Ishikawa (cell line): Measurements from ENCODE around the gene HMGN4.

Experiments used
- CEBPB ChIP-seq: IDR thresholded peaks from 2 replicates; pipeline ENCODE4 v1.6.1; 2012
- CREB1 ChIP-seq: IDR thresholded peaks from 2 replicates; pipeline ENCODE4 v1.6.1; 2012; ENCODE audit warnings: low read depth
- EGR1 ChIP-seq: IDR thresholded peaks from 2 replicates; pipeline ENCODE4 v1.6.1; 2012
- EP300 ChIP-seq: IDR thresholded peaks from 2 replicates; pipeline ENCODE4 v1.6.1; 2012; ENCODE audit warnings: borderline replicate concordance
- FOXM1 ChIP-seq: IDR thresholded peaks from 2 replicates; pipeline ENCODE4 v1.6.1; 2012; ENCODE audit warnings: low read depth, borderline replicate concordance
- NFIC ChIP-seq: IDR thresholded peaks from 2 replicates; pipeline ENCODE4 v1.6.1; 2012
- RAD21 ChIP-seq: IDR thresholded peaks from 2 replicates; pipeline ENCODE4 v1.6.1; 2012; ENCODE audit warnings: low read depth
- TAF1 ChIP-seq: IDR thresholded peaks from 2 replicates; pipeline ENCODE4 v1.6.1; 2012; ENCODE audit warnings: low read depth, mild to moderate bottlenecking
- TCF12 ChIP-seq: IDR thresholded peaks from 2 replicates; pipeline ENCODE4 v1.6.1; 2012; ENCODE audit warnings: low read depth
- TEAD4 ChIP-seq: IDR thresholded peaks from 2 replicates; pipeline ENCODE4 v1.6.1; 2012
- YY1 ChIP-seq: IDR thresholded peaks from 2 replicates; pipeline ENCODE4 v1.6.1; 2012; ENCODE audit warnings: low read depth
- ZBTB7A ChIP-seq: IDR thresholded peaks from 2 replicates; pipeline ENCODE4 v1.6.1; 2012; ENCODE audit warnings: low read depth
- TF ChIP-seq, protein P1 (sequence below): IDR thresholded peaks from 2 replicates; pipeline ENCODE4 v1.6.1; 2012; ENCODE audit warnings: low read depth, mild to moderate bottlenecking
- TF ChIP-seq, protein P2 (sequence below): IDR thresholded peaks from 2 replicates; pipeline ENCODE4 v1.6.1; 2012
- TF ChIP-seq, protein P3 (sequence below): IDR thresholded peaks from 2 replicates; pipeline ENCODE4 v1.6.1; 2012

The HMGN4 gene

DNA sequence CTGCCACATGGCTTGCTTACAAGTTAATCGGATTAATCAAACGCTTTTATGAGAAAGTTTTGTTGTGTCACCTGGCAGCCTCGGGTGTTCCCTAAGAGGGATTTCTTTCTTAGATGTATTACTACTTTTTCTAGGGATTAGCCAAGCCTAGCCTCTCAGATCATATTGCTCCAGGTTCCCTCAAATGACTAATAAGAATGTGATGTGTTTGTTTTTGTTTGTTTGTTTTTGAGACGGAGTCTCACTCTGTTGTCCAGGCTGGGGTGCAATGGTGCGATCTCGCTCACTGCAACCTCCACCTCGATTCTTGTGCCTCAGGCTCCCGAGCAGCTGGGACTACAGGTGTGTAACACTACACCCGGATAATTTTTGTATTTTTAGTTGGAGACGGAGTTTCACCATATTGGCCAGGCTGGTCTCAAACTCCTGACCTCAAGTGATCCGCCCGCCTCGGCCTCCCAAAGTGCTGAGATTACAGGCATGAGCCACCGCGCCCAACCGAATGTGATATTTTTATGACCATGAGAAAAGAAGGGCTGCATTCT is 977 bp downstream of the HMGN4 start:
- no peak for TF ChIP-seq EP300
- no peak for TF ChIP-seq NFIC
- no peak for TF ChIP-seq TAF1
- TF ChIP-seq TCF12: no peak
- TF ChIP-seq CREB1: no peak

DNA sequence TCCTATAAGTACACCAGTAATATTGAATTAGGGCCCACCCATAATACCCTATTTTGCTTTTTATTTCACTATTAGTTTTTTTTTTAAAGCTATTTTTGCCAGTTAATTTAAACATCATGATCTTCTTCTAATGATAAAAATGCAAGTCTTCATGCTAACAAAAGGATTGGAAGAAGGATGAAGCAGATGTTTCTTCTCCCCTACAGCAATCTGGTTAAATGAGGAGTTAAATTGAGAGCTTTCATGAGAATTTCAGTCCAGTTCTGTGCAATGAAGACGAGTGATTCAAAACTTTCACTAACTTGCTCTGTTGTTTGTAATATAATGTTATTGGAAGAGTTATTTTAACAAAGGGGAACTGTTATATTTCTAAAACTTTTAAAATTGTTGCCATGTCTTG is 3.4 kb downstream of the HMGN4 start:
- TF ChIP-seq EGR1 (no peak), RAD21 (no peak), NFIC (no peak), TEAD4 (no peak), EP300 (no peak), ZBTB7A (no peak), TCF12 (no peak), CEBPB (no peak)
- TF ChIP-seq, protein P1, sequence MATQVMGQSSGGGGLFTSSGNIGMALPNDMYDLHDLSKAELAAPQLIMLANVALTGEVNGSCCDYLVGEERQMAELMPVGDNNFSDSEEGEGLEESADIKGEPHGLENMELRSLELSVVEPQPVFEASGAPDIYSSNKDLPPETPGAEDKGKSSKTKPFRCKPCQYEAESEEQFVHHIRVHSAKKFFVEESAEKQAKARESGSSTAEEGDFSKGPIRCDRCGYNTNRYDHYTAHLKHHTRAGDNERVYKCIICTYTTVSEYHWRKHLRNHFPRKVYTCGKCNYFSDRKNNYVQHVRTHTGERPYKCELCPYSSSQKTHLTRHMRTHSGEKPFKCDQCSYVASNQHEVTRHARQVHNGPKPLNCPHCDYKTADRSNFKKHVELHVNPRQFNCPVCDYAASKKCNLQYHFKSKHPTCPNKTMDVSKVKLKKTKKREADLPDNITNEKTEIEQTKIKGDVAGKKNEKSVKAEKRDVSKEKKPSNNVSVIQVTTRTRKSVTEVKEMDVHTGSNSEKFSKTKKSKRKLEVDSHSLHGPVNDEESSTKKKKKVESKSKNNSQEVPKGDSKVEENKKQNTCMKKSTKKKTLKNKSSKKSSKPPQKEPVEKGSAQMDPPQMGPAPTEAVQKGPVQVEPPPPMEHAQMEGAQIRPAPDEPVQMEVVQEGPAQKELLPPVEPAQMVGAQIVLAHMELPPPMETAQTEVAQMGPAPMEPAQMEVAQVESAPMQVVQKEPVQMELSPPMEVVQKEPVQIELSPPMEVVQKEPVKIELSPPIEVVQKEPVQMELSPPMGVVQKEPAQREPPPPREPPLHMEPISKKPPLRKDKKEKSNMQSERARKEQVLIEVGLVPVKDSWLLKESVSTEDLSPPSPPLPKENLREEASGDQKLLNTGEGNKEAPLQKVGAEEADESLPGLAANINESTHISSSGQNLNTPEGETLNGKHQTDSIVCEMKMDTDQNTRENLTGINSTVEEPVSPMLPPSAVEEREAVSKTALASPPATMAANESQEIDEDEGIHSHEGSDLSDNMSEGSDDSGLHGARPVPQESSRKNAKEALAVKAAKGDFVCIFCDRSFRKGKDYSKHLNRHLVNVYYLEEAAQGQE: no peak
- TF ChIP-seq, protein P2, sequence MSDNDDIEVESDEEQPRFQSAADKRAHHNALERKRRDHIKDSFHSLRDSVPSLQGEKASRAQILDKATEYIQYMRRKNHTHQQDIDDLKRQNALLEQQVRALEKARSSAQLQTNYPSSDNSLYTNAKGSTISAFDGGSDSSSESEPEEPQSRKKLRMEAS: no peak

DNA sequence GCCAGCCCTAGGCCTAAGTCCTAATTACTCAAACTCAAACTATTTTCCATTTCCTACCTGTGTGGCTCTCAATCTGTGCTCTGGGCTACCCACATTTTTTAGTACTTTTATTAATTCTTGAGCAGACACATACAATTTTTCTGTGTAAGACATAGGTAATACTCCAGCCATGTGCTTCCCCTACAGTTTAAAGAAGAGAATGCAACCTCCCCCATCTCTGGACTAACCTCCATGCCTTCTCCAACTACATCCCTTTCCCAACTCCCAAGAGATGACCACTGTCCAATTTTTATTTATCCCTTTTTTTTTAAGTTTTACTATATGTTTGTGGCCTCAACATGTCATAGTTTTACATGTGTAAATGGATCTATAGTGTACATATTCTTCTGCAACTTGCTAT is 5.8 kb downstream of the HMGN4 start:
- TF ChIP-seq NFIC (no peak), YY1 (no peak), CREB1 (no peak), RAD21 (peak; percentile 3; the same call in 1 of the 2 replicates)
- TF ChIP-seq, protein P1: no peak
- TF ChIP-seq, protein P3, sequence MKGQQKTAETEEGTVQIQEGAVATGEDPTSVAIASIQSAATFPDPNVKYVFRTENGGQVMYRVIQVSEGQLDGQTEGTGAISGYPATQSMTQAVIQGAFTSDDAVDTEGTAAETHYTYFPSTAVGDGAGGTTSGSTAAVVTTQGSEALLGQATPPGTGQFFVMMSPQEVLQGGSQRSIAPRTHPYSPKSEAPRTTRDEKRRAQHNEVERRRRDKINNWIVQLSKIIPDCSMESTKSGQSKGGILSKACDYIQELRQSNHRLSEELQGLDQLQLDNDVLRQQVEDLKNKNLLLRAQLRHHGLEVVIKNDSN: no peak

DNA sequence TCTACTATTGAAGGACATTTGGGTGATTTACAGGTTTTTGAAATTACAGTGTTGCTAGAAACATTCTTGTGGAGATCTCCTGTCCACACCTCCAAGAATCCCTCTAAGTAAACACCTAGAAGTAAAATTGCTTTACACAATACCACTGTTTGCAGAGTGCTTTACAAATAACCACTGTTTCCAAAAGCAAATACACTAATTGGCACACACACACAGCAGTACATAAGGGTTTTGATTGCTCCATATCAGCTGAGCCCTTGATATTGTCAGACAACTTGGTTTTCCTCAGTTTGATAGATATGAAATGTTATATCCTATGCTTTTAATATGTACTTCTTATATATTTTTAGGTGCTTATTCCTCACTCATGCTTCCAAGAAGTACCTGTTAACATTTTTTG is 6.3 kb downstream of the HMGN4 start:
- TF ChIP-seq ZBTB7A (no peak), EGR1 (no peak), YY1 (no peak), EP300 (no peak)
- TF ChIP-seq, protein P2: no peak

DNA sequence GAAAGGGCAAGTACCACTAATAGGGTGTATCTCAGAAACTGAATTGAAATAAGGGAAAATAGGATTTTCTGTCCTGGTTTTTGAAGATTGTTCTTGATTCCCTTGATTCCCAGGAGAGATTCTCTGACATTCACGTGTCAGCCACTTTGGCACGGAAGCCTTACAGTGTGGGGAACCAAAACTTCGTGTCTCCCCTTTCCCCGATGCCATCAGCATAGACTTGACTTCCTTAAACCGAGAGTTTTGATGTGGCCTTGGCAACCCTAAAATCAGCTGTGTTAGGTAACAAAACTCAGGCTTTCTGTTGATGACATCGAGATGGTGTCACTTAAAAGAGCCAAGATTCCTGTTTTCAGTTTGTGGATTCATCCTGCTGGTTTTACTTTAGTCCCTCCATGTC is 7.5 kb downstream of the HMGN4 start:
- TF ChIP-seq EP300 (no peak), YY1 (no peak), TCF12 (no peak), EGR1 (no peak), CREB1 (no peak), CEBPB (no peak), ZBTB7A (no peak), TEAD4 (no peak), TAF1 (no peak), NFIC (no peak), FOXM1 (no peak), RAD21 (no peak)
- TF ChIP-seq, protein P2: no peak
- TF ChIP-seq, protein P3: no peak
- TF ChIP-seq, protein P1: no peak
